WTC11 (cell line): ENCODE measurements around the gene DGKH. TPM values are rescaled to one million over a fixed set of nuclear protein-coding genes. Genes with fewer than 3 reads are reported as not detected.

Experiments used
- ATAC-seq: fragments of 200-7000 bp; cut with Tn5 transposase; 2 replicates; pipeline ENCODE4 v1.10.0; 2021; ENCODE audit warnings: mild to moderate bottlenecking, moderate library complexity
- CTCF ChIA-PET: fragments of 300-600 bp; sonication (Branson Sonifier 250); formaldehyde crosslinking; loops from one replicate; lab custom pipeline; 2021; ENCODE audit warnings: antibody characterized with exemption; lab: Charles Lee
- POLR2A ChIA-PET: fragments of 350-600 bp; sonication (Branson Sonifier 250); formaldehyde crosslinking; loops from one replicate; lab custom pipeline; 2021; ENCODE audit warnings: antibody characterized with exemption; lab: Charles Lee
- DNase-seq: peaks from one replicate; pipeline ENCODE4 v3.0.0; 2021; ENCODE audit warnings: low spot score
- H3K27ac Mint-ChIP-seq: 2 replicates; pipeline ENCODE4 v1.8.0; 2021; ENCODE audit warnings: mixed read lengths
- H3K27me3 Mint-ChIP-seq: 2 replicates; pipeline ENCODE4 v1.8.0; 2021; ENCODE audit warnings: low read depth, mild to moderate bottlenecking, moderate library complexity, mixed read lengths
- H3K36me3 Mint-ChIP-seq: 2 replicates; pipeline ENCODE4 v1.8.0; 2021; ENCODE audit warnings: mixed read lengths
- H3K4me1 Mint-ChIP-seq: 2 replicates; pipeline ENCODE4 v1.8.0; 2022; ENCODE audit warnings: mixed read lengths
- H3K4me3 Mint-ChIP-seq: 2 replicates; pipeline ENCODE4 v1.8.0; 2021; ENCODE audit warnings: mild to moderate bottlenecking, moderate library complexity, mixed read lengths
- H3K9me3 Mint-ChIP-seq: 2 replicates; pipeline ENCODE4 v1.8.0; 2021; ENCODE audit warnings: mixed read lengths
- AFF4 ChIP-seq: sonication (generic); formaldehyde crosslinking; IDR thresholded peaks from 2 replicates; pipeline ENCODE4 v1.8.1; 2023; ENCODE audit warnings: mild to moderate bottlenecking, missing genetic modification reagents, borderline replicate concordance
- ATF1 ChIP-seq: sonication (generic); formaldehyde crosslinking; IDR thresholded peaks from 2 replicates; pipeline ENCODE4 v1.8.1; 2023; ENCODE audit warnings: mild to moderate bottlenecking, moderate library complexity, missing genetic modification reagents
- ATF3 ChIP-seq: sonication (generic); formaldehyde crosslinking; conservative IDR thresholded peaks from 2 replicates; pipeline ENCODE4 v1.8.1; 2022; ENCODE audit warnings: mild to moderate bottlenecking, missing genetic modification reagents
- ETV6 ChIP-seq: sonication (generic); formaldehyde crosslinking; IDR thresholded peaks from 2 replicates; pipeline ENCODE4 v1.8.1; 2022; ENCODE audit warnings: mild to moderate bottlenecking, missing genetic modification reagents
- FOXJ3 ChIP-seq: sonication (generic); formaldehyde crosslinking; IDR thresholded peaks from 2 replicates; pipeline ENCODE4 v1.9.0; 2021; ENCODE audit warnings: missing genetic modification reagents, mild to moderate bottlenecking, borderline replicate concordance
- HMGXB4 ChIP-seq: sonication (generic); formaldehyde crosslinking; IDR thresholded peaks from 2 replicates; pipeline ENCODE4 v1.8.1; 2023; ENCODE audit warnings: mild to moderate bottlenecking, moderate library complexity, missing genetic modification reagents
- KAT7 ChIP-seq: sonication (generic); formaldehyde crosslinking; IDR thresholded peaks from 2 replicates; pipeline ENCODE4 v1.8.1; 2023; ENCODE audit warnings: missing genetic modification reagents, mild to moderate bottlenecking, borderline replicate concordance
- MAX ChIP-seq: sonication (generic); formaldehyde crosslinking; IDR thresholded peaks from 2 replicates; pipeline ENCODE4 v1.8.0; 2022; ENCODE audit warnings: mild to moderate bottlenecking, missing genetic modification reagents
- MYBL2 ChIP-seq: sonication (generic); formaldehyde crosslinking; IDR thresholded peaks from 2 replicates; pipeline ENCODE4 v1.8.1; 2023; ENCODE audit warnings: mild to moderate bottlenecking, moderate library complexity, missing genetic modification reagents
- OVOL2 ChIP-seq: fragments of 250-450 bp; sonication (Bioruptor Pico); IDR thresholded peaks from 2 replicates; pipeline ENCODE4 v1.9.0; 2021; ENCODE audit warnings: mild to moderate bottlenecking, borderline replicate concordance
- PRDM15 ChIP-seq: sonication (generic); formaldehyde crosslinking; IDR thresholded peaks from 2 replicates; pipeline ENCODE4 v1.8.0; 2022; ENCODE audit warnings: missing genetic modification reagents
- RELA ChIP-seq: sonication (generic); formaldehyde crosslinking; IDR thresholded peaks from 2 replicates; pipeline ENCODE4 v1.8.1; 2022; ENCODE audit warnings: missing genetic modification reagents, mild to moderate bottlenecking, borderline replicate concordance
- SMAD4 ChIP-seq: sonication (generic); formaldehyde crosslinking; IDR thresholded peaks from 2 replicates; pipeline ENCODE4 v1.8.0; 2022; ENCODE audit warnings: mild to moderate bottlenecking, missing genetic modification reagents
- SOX15 ChIP-seq: fragments of 250-450 bp; sonication (Bioruptor Pico); IDR thresholded peaks from 2 replicates; pipeline ENCODE4 v1.9.0; 2021; ENCODE audit warnings: mild to moderate bottlenecking
- SP1 ChIP-seq: sonication (generic); formaldehyde crosslinking; conservative IDR thresholded peaks from 2 replicates; pipeline ENCODE4 v1.8.1; 2022; ENCODE audit warnings: missing genetic modification reagents
- USF1 ChIP-seq: sonication (generic); formaldehyde crosslinking; IDR thresholded peaks from 2 replicates; pipeline ENCODE4 v1.8.0; 2022; ENCODE audit warnings: mild to moderate bottlenecking, missing genetic modification reagents
- ZNF121 ChIP-seq: sonication (generic); formaldehyde crosslinking; IDR thresholded peaks from 2 replicates; pipeline ENCODE4 v1.8.0; 2023; ENCODE audit warnings: missing genetic modification reagents
- ZNF138 ChIP-seq: sonication (generic); formaldehyde crosslinking; conservative IDR thresholded peaks from 2 replicates; pipeline ENCODE4 v1.8.1; 2022; ENCODE audit warnings: mild to moderate bottlenecking, moderate library complexity, missing genetic modification reagents
- ZNF396 ChIP-seq: fragments of 250-450 bp; sonication (Bioruptor Pico); IDR thresholded peaks from 2 replicates; pipeline ENCODE4 v1.8.0; 2021; ENCODE audit warnings: mild to moderate bottlenecking, moderate library complexity, borderline replicate concordance
- ZNF416 ChIP-seq: fragments of 250-450 bp; sonication (Bioruptor Pico); IDR thresholded peaks from 2 replicates; pipeline ENCODE4 v1.9.0; 2021; ENCODE audit warnings: mild to moderate bottlenecking, inconsistent platforms
- ZNF423 ChIP-seq: fragments of 250-450 bp; sonication (Bioruptor Pico); IDR thresholded peaks from 2 replicates; pipeline ENCODE4 v2.1.2; 2022; ENCODE audit warnings: mild to moderate bottlenecking, moderate library complexity
- ZNF671 ChIP-seq: fragments of 250-450 bp; sonication (Bioruptor Pico); IDR thresholded peaks from 2 replicates; pipeline ENCODE4 v1.8.0; 2021; ENCODE audit warnings: mild to moderate bottlenecking
- ZSCAN18 ChIP-seq: fragments of 250-450 bp; sonication (Bioruptor Pico); IDR thresholded peaks from 2 replicates; pipeline ENCODE4 v2.1.2; 2022; ENCODE audit warnings: mild to moderate bottlenecking, moderate library complexity
- total RNA-seq: library from RNA; stranded (reverse); gene quantifications from 3 replicates; pipeline ENCODE4 v1.2.3, GENCODE V29; 2021

DGKH gene
- total RNA-seq, 1 experiment from 2014 or later = 7.6 TPM

- Mint-ChIP-seq H3K4me3 (peak overlapping the region; percentile 91), H3K4me1 (peaks cover 22% of the 10 kb centered on the region), H3K36me3 (peaks cover 5% of the 10 kb centered on the region; the same call in 1 of the 2 replicates), H3K27me3 (peaks cover 75% of the 10 kb centered on the region), H3K9me3 (peaks cover 7% of the 10 kb centered on the region), H3K27ac (no peak overlapping the region)
- TF ChIP-seq OVOL2 (CRISPR knock-in tag) (no peak), HMGXB4 (no peak), ZNF671 (CRISPR knock-in tag) (no peak)
- DNase-seq (no peak), ATAC-seq (peak; percentile 7; the same call in 1 of the 2 replicates)
- ChIA-PET POLR2A (no interaction called here), CTCF (interaction anchor here (1.5 to 2.1 kb wide), 3 partner anchors 17 to 372 kb away, joined by 4 to 13 read pairs (median 8); partner anchors contain the start of gene VWA8)
Measured at GRCh38 chr13:42040730-42041010, 7.8 kb upstream of the DGKH start.

- H3K9me3 Mint-ChIP-seq = peaks cover 2% of the 10 kb centered on the region
- TF ChIP-seq SP1 (CRISPR knock-in tag) (no peak), MYBL2 (CRISPR knock-in tag) (no peak), MAX (CRISPR knock-in tag) (peak; percentile 71; the same call in 1 of the 2 replicates), ZNF121 (no peak), ZNF396 (CRISPR knock-in tag) (no peak), ATF1 (CRISPR knock-in tag) (no peak), ZNF138 (CRISPR knock-in tag) (no peak), ETV6 (no peak), ZNF416 (no peak), AFF4 (CRISPR knock-in tag) (no peak), ZSCAN18 (no peak), ZNF423 (CRISPR knock-in tag) (0 out of 2 replicates have a peak, but pooled peaks have one; percentile 19), RELA (CRISPR knock-in tag) (no peak), PRDM15 (CRISPR knock-in tag) (0 out of 2 replicates have a peak, but pooled peaks have one; percentile 6), ATF3 (no peak), SMAD4 (CRISPR knock-in tag) (0 out of 2 replicates have a peak, but pooled peaks have one; percentile 33), FOXJ3 (CRISPR knock-in tag) (no peak), USF1 (CRISPR knock-in tag) (peak; percentile 45; the same call in 1 of the 2 replicates), SOX15 (CRISPR knock-in tag) (no peak), KAT7 (no peak)
Measured at GRCh38 chr13:42041011-42041683, 7.3 kb upstream of the DGKH start.

More at GRCh38 chr13:42041011-42041683, 7.3 kb upstream of the DGKH start:
- H3K27ac Mint-ChIP-seq = peak overlapping the region; percentile 75
- peaks cover 75% of the 10 kb centered on the region for H3K27me3 Mint-ChIP-seq
- ChIA-PET POLR2A (interaction anchor here (0.6 kb wide), 1 partner anchor 140 kb away, joined by 5 read pairs; no protein-coding TSS in a partner anchor), CTCF (interaction anchor here (0.6 to 2.1 kb wide), 8 partner anchors 14 to 373 kb away, joined by 3 to 13 read pairs (median 4); partner anchors contain the start of gene VWA8)
- 0 out of 2 replicates have a peak, but pooled peaks cover under 1% of the 10 kb centered on the region for H3K36me3 Mint-ChIP-seq
- DNase-seq (peak; percentile 55), ATAC-seq (peak; percentile 55)
- peaks cover 22% of the 10 kb centered on the region for H3K4me1 Mint-ChIP-seq
- H3K4me3 Mint-ChIP-seq = peak overlapping the region; percentile 91
